Left lung (tissue), 10 donors: ENCODE results near the gene RBM24. TPM values are rescaled to one million over a fixed set of nuclear protein-coding genes. Genes with fewer than 3 reads are reported as not detected.

Experiments used
- ATAC-seq: fragments of 200-7000 bp; cut with Tn5 transposase; one replicate; pipeline ENCODE4 v1.9.1; 2020; ENCODE audit warnings: moderate library complexity
- DNase-seq, 4 donors: peaks; one replicate each; pipeline ENCODE4 v3.0.0-alpha.2; 2013 to 2020
- H3K27ac ChIP-seq, 2 donors: fragments of 200-600 bp; sonication (generic) in 1 of 2; one replicate each; pipeline versions ENCODE4 v1.5.0 to v1.8.0; 2020 to 2021
- H3K27me3 ChIP-seq, 2 donors: fragments of 200-600 bp; sonication (generic) in 1 of 2; one replicate each; pipeline versions ENCODE4 v1.5.0 to v1.8.0; 2020 to 2021
- H3K36me3 ChIP-seq, 2 donors: fragments of 200-600 bp; sonication (generic) in 1 of 2; one replicate each; pipeline versions ENCODE4 v1.5.0 to v1.8.0; 2020 to 2021
- H3K4me1 ChIP-seq, 2 donors: fragments of 200-600 bp; one replicate each; pipeline ENCODE4 v1.8.0; 2021
- H3K4me3 ChIP-seq, 2 donors: fragments of 200-600 bp; sonication (generic) in 1 of 2; one replicate each; pipeline versions ENCODE4 v1.5.0 to v1.8.0; 2020 to 2021; ENCODE audit warnings: mild to moderate bottlenecking in 1 of 2
- H3K9me3 ChIP-seq, 2 donors: fragments of 200-600 bp; sonication (generic) in 1 of 2; one replicate each; pipeline versions ENCODE4 v1.5.0 to v1.8.0; 2020 to 2021
- intact Hi-C, 2 donors: fragments of 100-400 bp; cut with DNase I; formaldehyde crosslinking; loops; one replicate each; pipeline versions ENCODE4 v1.11.2 to v1.14.2; 2022
- polyA plus RNA-seq, 6 donors: library from polyadenylated mRNA; unstranded; fragments of 120-200 nt; gene quantifications; one replicate each; pipeline ENCODE4 v1.2.1, GENCODE V29; 2013; ENCODE audit not compliant: insufficient read length in 6 of 6
- total RNA-seq, 2 donors: library from RNA; stranded (reverse); fragmentation: NEBNext Ultra II Directional; extraction: Animal tissue kit (Norgen Biotek cat#: 25700); gene quantifications; one replicate each; pipeline ENCODE4 v1.2.1, GENCODE V29; 2021
- TF ChIP-seq, protein P1 (sequence below), 2 donors: fragments of 200-600 bp; sonication (generic) in 1 of 2; IDR thresholded peaks; one replicate each; pipeline versions ENCODE4 v1.5.0 to v1.8.0; 2021; ENCODE audit warnings: antibody characterized with exemption in 2 of 2
- donor health status: DM: no; HTN: yes; CAD: no.
- donor health status: DM: no; HTN: no; CAD: no.

RBM24 gene
- total and polyA plus RNA-seq, 8 donors: 0.47 to 5.7 (median 4.4) TPM

DNA sequence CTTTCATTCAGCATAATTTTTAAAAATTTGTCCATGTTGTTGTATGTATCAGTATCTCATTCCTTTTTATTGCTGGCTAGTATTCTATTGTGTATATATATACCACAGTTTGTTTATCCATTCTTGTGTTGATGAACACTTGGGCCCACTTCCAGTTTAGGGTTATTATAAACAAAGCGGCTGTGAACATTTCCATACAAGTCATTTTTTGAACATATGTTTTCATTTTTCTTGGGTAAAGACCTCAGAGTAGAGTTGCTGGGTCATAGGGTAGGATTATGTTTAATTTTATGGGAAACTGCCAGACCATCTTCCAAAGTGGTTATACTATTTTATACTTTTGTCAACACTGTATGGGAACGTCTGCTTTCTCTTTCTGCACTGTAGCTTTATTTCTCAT lies 55.3 kb downstream of the RBM24 start:
- peaks cover 0 to 9% of the 10 kb centered on the region in 2 donors for H3K9me3 ChIP-seq
- TF ChIP-seq, protein P1, sequence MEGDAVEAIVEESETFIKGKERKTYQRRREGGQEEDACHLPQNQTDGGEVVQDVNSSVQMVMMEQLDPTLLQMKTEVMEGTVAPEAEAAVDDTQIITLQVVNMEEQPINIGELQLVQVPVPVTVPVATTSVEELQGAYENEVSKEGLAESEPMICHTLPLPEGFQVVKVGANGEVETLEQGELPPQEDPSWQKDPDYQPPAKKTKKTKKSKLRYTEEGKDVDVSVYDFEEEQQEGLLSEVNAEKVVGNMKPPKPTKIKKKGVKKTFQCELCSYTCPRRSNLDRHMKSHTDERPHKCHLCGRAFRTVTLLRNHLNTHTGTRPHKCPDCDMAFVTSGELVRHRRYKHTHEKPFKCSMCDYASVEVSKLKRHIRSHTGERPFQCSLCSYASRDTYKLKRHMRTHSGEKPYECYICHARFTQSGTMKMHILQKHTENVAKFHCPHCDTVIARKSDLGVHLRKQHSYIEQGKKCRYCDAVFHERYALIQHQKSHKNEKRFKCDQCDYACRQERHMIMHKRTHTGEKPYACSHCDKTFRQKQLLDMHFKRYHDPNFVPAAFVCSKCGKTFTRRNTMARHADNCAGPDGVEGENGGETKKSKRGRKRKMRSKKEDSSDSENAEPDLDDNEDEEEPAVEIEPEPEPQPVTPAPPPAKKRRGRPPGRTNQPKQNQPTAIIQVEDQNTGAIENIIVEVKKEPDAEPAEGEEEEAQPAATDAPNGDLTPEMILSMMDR (IDR thresholded peaks at IDR 0.05): no peak
- no peak for ATAC-seq
- H3K27me3 ChIP-seq: no peaks in the 10 kb centered on the region
- no peak overlapping the region for H3K4me3 ChIP-seq
- H3K36me3 ChIP-seq: no peaks in the 10 kb centered on the region
- intact Hi-C loops: no loop called here
- no peaks in the 10 kb centered on the region for H3K4me1 ChIP-seq
- no peak overlapping the region for H3K27ac ChIP-seq
- no peak for DNase-seq

DNA sequence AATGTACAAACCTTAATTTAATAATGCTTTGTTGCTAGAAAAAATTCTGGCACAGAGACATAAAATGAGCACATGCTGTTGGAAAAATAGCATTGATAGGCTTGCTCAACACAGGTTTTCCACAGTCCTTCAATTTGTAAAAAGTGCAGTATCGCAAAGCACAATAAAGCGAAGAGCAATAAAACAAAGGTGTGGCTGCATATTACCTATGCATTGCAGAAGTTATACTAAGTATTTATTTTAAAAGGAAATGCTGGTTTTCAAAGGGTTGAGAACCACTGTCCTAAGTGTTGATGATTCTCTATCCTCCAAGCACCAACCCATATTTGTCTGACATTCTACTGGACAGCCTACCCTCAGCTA lies 58.1 kb downstream of the RBM24 start:
- TF ChIP-seq, protein P1 (IDR thresholded peaks at IDR 0.05): no peak

DNA sequence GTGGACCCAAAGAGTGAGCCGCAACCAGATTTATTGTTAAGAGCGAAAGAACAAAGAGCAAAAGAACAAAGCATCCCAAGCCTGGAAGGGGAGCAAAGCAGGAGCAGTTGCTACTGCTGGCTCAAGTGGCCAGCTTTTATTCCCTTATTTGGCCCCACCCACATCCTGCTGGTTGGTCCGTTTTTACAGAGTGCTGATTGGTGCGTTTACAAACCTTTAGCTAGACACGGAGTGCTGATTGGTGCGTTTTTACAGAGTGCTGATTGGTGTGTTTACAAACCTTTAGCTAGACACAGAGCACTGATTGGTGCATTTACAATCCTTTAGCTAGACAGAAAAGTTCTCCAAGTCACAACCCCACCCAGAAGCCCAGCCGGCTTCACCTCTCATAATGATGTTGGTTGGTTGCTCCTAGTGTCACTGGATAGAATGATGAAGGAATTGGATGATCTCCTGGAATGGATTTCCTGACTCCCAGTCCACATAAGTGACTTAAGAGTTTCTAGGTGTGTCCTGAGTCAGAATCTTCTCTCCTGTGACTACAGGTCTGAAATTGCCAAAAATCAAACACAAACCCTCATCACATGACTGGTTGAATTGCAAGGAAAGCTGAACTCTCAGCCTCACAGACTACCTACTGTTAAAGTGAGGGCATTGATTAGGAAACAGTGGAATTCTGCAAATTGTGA lies 60.1 kb downstream of the RBM24 start:
- ATAC-seq (no peak), DNase-seq (no peak)
- intact Hi-C loops: no loop called here
- Histone ChIP-seq H3K36me3 (no peaks in the 10 kb centered on the region), H3K27ac (no peak overlapping the region), H3K27me3 (no peaks in the 10 kb centered on the region), H3K4me3 (no peak overlapping the region), H3K4me1 (no peaks in the 10 kb centered on the region), H3K9me3 (peaks cover 0 to 6% of the 10 kb centered on the region in 2 donors)
- TF ChIP-seq, protein P1 (IDR thresholded peaks at IDR 0.05): no peak

More for the DNA sequence above, 58.1 kb downstream of the RBM24 start:
- ATAC-seq: no peak
- peaks cover 0 to 6% of the 10 kb centered on the region in 2 donors for H3K9me3 ChIP-seq
- intact Hi-C loops: no loop called here
- no peak overlapping the region for H3K4me3 ChIP-seq
- H3K27me3 ChIP-seq: no peaks in the 10 kb centered on the region
- no peak for DNase-seq
- H3K4me1 ChIP-seq: no peaks in the 10 kb centered on the region
- no peak overlapping the region for H3K27ac ChIP-seq
- no peaks in the 10 kb centered on the region for H3K36me3 ChIP-seq

DNA sequence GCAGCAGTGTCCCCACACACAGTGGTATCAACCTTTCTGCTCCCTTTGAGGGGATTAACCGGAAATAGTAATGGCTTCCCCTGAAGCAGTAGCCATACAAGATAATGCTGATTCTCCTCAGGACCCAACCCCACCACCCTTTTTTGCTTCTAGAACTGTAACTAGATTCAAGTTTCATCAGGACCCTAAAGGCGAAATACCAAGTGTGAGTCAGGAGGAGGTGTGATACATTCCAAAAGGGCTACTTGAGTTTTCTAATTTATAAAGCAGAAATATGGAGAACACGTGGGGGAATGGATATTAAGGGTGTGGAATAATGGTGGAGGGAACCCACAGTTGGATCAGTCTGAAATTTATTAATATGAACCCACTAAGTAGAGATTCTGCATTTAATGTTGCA lies 60.7 kb downstream of the RBM24 start:
- Histone ChIP-seq H3K27me3 (no peaks in the 10 kb centered on the region), H3K4me1 (no peaks in the 10 kb centered on the region), H3K4me3 (no peak overlapping the region), H3K9me3 (peaks cover 0 to 6% of the 10 kb centered on the region in 2 donors), H3K36me3 (no peaks in the 10 kb centered on the region), H3K27ac (no peak overlapping the region)
- no peak for DNase-seq
- ATAC-seq: no peak
- TF ChIP-seq, protein P1 (IDR thresholded peaks at IDR 0.05): no peak
- intact Hi-C loops: no loop called here

DNA sequence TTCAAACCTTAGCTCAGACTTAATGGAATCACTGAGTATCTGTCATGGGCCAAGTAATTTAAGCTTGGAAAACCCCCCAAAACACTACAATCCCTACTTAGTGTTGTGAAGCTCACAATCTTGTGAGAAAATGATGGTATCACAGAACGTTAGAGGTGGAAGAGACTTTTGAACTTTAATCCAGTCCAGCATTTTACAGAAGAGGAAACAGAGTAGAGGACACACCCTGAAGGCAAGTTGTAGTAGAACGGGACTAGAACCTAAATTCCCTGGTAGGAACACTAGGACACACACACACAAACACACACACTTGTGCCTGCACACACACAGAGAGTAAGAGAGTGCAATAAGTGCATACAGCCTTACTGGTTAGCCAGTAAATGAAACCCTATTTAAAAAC lies 62.1 kb downstream of the RBM24 start:
- ATAC-seq (no peak), DNase-seq (no peak)
- H3K9me3 ChIP-seq: peaks cover 0 to 6% of the 10 kb centered on the region in 2 donors
- intact Hi-C loops: no loop called here
- no peak overlapping the region for H3K4me3 ChIP-seq
- TF ChIP-seq, protein P1 (IDR thresholded peaks at IDR 0.05): no peak
- no peak overlapping the region for H3K27ac ChIP-seq
- H3K36me3 ChIP-seq: no peaks in the 10 kb centered on the region
- H3K27me3 ChIP-seq: no peaks in the 10 kb centered on the region
- H3K4me1 ChIP-seq: no peaks in the 10 kb centered on the region

Other genes starting within 250 kb of the RBM24 start
- gene STMND1, start 179.3 kb upstream of the RBM24 start, total RNA-seq: 1 to 10 TPM in 1 of 2 donors, not detected in 1; 2.5 TPM
- 1 to 10 TPM in 5 of 6 donors, under 1 TPM in 1; 0.78 to 6.5 (median 3.9) TPM for gene STMND1, start 179.3 kb upstream of the RBM24 start, polyA plus RNA-seq
- 10 to 100 TPM in 1 of 2 donors, 1 to 10 TPM in 1; 6.5 to 10.6 TPM for gene CAP2, start 112.2 kb downstream of the RBM24 start, total RNA-seq
- 1 to 10 TPM; 7.0 to 9.8 (median 8.0) TPM for gene CAP2, start 112.2 kb downstream of the RBM24 start, polyA plus RNA-seq